A549 (cell line): Measurements from ENCODE around the gene HPCAL1.

Experiments used
- CTCF ChIP-seq: fragments of >200 bp; sonication (Bioruptor Twin); formaldehyde crosslinking; IDR thresholded peaks from 3 replicates; pipeline ENCODE4 v1.5.1; 2016
- EP300 ChIP-seq, 2 experiments: fragments of >200 bp; sonication (Bioruptor Twin); formaldehyde crosslinking; IDR thresholded peaks; 2 replicates in 1 of 2; 3 replicates in 1 of 2; pipeline ENCODE4 v1.6.1; 2016 to 2017
- REST ChIP-seq: fragments of 200-600 bp; sonication (generic); IDR thresholded peaks from 2 replicates; pipeline ENCODE4 v1.6.1; 2016; ENCODE audit warnings: antibody characterized with exemption, mild to moderate bottlenecking, moderate library complexity
- TP53 ChIP-seq: fragments of 250-450 bp; sonication (Bioruptor Pico); IDR thresholded peaks from 2 replicates; pipeline ENCODE4 v1.5.0; 2021; ENCODE audit warnings: mild to moderate bottlenecking, moderate library complexity

- TF ChIP-seq EP300 (IDR thresholded peaks at IDR 0.05) (no peak), CTCF (no peak), TP53 (CRISPR knock-in tag) (no peak), REST (no peak)
Observed at GRCh38 chr2:10436583-10437110, 133.9 kb downstream of the HPCAL1 start.
